Colonic mucosa (tissue), 4 donors: ENCODE measurements around the gene OTUD6A. TPM values are rescaled to one million over a fixed set of nuclear protein-coding genes. Genes with fewer than 3 reads are reported as not detected.

ENCODE experiments used
- DNase-seq: peaks from one replicate; pipeline ENCODE4 v3.0.0-alpha.2; 2020
- H3K27ac ChIP-seq: fragments of 200-600 bp; one replicate; pipeline ENCODE4 v1.8.0; 2021
- H3K27me3 ChIP-seq: fragments of 200-600 bp; one replicate; pipeline ENCODE4 v1.8.0; 2021
- H3K36me3 ChIP-seq: fragments of 200-600 bp; one replicate; pipeline ENCODE4 v1.8.0; 2021
- H3K4me1 ChIP-seq: fragments of 200-600 bp; one replicate; pipeline ENCODE4 v1.8.0; 2021; ENCODE audit warnings: mild to moderate bottlenecking
- H3K4me3 ChIP-seq: fragments of 200-600 bp; one replicate; pipeline ENCODE4 v1.8.0; 2021
- H3K9ac ChIP-seq, 2 donors: one replicate each; pipeline ENCODE4 v1.7.0; 2013; ENCODE audit warnings: control low read depth in 2 of 2, low read depth in 2 of 2, low read length in 2 of 2
- H3K9me3 ChIP-seq: fragments of 200-600 bp; one replicate; pipeline ENCODE4 v1.8.0; 2021
- intact Hi-C: fragments of 100-400 bp; cut with DNase I; formaldehyde crosslinking; loops from one replicate; pipeline ENCODE4 v1.14.1; 2022
- total RNA-seq, 2 donors: library from RNA; stranded (reverse); fragmentation: NEBNext Ultra II Directional in 1 of 2; extraction: Animal tissue kit (Norgen Biotek cat#: 25700) in 1 of 2; gene quantifications; one replicate each; pipeline ENCODE4 v1.2.1, GENCODE V29; 2021
- TF ChIP-seq, protein P1 (sequence below): fragments of 200-600 bp; IDR thresholded peaks from one replicate; pipeline ENCODE4 v1.8.0; 2022; ENCODE audit warnings: antibody characterized with exemption, mild to moderate bottlenecking
- donor health status: healthy.
- donor health status: DM: no; HTN: no; CAD: no.
- donor health status: DM: no; HTN: no; CAD: no.

Gene OTUD6A
- total RNA-seq, 2 donors from 2014 or later: not detected

DNA sequence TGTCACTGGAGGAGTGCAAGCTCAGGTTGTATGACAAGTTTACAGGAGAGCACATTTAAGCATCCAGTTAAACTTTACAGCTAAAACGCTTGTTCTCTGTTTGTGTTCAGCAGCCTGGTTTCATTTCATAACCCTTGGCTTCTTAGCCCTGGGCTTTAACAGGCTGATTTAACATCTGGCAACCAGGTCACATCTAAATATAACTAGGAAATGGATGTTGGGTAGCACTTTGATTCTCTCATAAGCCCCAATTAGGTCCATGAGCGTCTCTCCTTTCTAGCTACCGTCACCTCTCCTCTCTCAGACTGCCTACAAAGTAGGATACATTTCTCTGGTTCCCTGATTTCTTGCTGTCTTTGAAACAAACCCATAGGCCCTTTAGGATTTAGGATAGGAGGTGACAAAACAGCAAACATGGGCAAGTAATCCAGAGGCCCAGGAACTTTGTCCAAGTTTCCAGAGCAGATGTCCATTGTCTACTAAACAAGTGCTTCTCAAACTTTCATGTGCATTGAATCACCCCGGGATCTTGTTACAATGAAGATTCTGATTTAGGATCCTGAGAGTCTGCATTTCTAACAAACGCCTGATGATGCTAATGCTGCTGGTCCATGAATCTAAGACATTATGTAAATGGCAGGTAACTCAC is 22.5 kb downstream of the OTUD6A start:
- H3K4me3 ChIP-seq: no peak overlapping the region
- no peaks in the 10 kb centered on the region for H3K27me3 ChIP-seq
- intact Hi-C loops: no loop called here
- H3K9ac ChIP-seq: no peak overlapping the region
- no peak for DNase-seq
- TF ChIP-seq, protein P1, sequence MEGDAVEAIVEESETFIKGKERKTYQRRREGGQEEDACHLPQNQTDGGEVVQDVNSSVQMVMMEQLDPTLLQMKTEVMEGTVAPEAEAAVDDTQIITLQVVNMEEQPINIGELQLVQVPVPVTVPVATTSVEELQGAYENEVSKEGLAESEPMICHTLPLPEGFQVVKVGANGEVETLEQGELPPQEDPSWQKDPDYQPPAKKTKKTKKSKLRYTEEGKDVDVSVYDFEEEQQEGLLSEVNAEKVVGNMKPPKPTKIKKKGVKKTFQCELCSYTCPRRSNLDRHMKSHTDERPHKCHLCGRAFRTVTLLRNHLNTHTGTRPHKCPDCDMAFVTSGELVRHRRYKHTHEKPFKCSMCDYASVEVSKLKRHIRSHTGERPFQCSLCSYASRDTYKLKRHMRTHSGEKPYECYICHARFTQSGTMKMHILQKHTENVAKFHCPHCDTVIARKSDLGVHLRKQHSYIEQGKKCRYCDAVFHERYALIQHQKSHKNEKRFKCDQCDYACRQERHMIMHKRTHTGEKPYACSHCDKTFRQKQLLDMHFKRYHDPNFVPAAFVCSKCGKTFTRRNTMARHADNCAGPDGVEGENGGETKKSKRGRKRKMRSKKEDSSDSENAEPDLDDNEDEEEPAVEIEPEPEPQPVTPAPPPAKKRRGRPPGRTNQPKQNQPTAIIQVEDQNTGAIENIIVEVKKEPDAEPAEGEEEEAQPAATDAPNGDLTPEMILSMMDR: no peak
- no peaks in the 10 kb centered on the region for H3K36me3 ChIP-seq
- H3K4me1 ChIP-seq: no peaks in the 10 kb centered on the region
- no peak overlapping the region for H3K27ac ChIP-seq
- H3K9me3 ChIP-seq: no peaks in the 10 kb centered on the region

DNA sequence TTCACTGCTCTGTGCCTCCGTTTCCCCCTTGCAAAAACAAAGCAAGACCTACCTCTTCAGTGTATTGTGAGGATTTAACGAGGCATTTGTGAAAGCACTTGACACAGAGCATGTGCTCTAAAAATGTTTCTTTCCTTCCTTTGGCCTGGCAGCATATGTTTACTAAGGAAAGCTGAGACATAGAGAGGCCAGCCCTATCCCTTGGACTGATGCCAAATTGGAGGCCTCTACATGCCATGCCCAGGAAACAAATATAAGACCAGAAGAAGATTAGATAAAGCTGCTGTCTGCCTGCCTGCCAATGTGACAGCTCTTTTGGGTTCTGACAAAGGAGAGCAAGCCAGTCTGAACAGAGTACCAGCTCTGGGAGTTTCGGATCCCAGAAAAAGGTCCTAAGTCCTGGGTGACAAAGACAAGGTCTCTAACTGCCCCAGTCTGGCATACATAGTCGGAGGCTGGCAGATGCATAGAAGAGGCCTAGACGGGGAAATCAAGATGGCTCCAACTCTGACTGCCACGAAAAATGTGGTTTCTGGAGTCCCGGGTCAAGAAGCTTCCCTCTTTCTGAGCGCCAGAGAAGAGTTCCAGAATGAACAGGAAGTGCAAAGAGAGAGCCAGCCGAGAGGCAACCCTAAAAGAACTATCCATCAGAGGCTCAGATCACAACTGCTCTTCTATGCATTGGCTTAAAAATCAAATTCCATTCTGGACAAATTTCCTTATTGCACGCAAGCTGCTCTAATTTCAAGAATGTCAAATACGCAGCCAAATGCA is 25.8 kb downstream of the OTUD6A start:
- no peak for DNase-seq
- H3K4me3 ChIP-seq: no peak overlapping the region
- no peaks in the 10 kb centered on the region for H3K9me3 ChIP-seq
- H3K4me1 ChIP-seq: no peaks in the 10 kb centered on the region
- no peak overlapping the region for H3K27ac ChIP-seq
- H3K36me3 ChIP-seq: no peaks in the 10 kb centered on the region
- intact Hi-C loops: no loop called here
- no peaks in the 10 kb centered on the region for H3K27me3 ChIP-seq
- no peak overlapping the region for H3K9ac ChIP-seq
- TF ChIP-seq, protein P1: no peak

DNA sequence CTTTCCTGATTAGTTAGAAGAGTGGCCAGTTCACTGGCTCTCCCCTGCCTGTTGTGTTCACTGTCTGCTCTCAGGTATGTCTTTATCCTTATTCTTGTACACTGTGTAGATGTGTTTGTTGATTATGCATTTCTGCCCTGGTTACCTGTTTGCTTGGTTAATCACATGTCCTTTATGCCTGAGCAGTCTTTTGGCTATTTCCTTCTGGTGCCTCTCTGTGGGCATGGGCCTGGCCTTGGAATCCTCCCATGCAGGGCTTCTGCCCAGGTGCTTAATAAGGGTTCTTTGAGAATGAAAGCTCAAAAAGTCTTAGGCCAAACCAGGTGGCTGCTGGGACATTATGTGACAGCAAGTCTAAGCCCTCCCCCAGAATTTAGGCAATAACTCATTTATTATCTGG is 26.5 kb downstream of the OTUD6A start:
- no peaks in the 10 kb centered on the region for H3K4me1 ChIP-seq
- H3K4me3 ChIP-seq: no peak overlapping the region
- no peak overlapping the region for H3K27ac ChIP-seq
- H3K27me3 ChIP-seq: no peaks in the 10 kb centered on the region
- H3K9ac ChIP-seq: no peak overlapping the region
- DNase-seq: no peak
- H3K36me3 ChIP-seq: no peaks in the 10 kb centered on the region
- TF ChIP-seq, protein P1: no peak
- no peaks in the 10 kb centered on the region for H3K9me3 ChIP-seq
- intact Hi-C loops: no loop called here

DNA sequence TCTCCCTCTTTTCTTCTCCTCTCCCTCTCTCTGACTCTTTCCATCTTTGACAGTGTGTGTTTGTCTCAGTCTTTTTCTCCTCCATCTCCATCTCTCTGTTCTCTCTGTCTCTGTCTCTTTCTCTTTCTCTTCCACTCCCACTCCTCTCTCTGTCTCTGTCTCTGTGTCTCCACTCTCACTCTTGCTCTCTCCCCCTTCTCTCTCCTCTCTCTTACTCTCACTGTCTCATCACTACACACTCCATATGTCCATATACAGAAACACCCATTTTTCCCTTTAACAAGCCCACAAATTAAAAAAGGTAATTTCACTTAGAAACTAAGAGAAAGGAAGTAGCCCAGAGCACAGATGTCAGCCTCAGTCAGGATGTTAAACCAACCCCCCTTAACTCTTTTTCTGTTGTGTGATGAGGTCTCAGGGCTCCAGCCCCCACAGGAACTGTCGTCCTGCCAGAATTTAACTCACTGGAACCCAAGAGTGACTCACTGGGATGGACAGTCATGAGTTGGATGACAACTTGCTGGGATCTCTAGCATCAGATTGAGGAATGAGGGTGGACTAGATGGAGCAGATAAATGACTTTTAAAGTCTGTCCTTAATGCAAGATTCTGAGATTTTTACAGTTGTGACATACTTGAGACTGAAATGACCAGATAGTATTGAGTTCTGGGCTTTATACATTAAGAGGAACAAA is 27.5 kb downstream of the OTUD6A start:
- Histone ChIP-seq H3K9ac (no peak overlapping the region), H3K4me1 (no peaks in the 10 kb centered on the region), H3K36me3 (no peaks in the 10 kb centered on the region), H3K27me3 (no peaks in the 10 kb centered on the region), H3K9me3 (no peaks in the 10 kb centered on the region), H3K27ac (no peak overlapping the region), H3K4me3 (no peak overlapping the region)
- DNase-seq: no peak
- TF ChIP-seq, protein P1: no peak
- intact Hi-C loops: loop anchor here (10.0 kb wide), 1 partner anchor 555 kb away; no protein-coding TSS in a partner anchor

DNA sequence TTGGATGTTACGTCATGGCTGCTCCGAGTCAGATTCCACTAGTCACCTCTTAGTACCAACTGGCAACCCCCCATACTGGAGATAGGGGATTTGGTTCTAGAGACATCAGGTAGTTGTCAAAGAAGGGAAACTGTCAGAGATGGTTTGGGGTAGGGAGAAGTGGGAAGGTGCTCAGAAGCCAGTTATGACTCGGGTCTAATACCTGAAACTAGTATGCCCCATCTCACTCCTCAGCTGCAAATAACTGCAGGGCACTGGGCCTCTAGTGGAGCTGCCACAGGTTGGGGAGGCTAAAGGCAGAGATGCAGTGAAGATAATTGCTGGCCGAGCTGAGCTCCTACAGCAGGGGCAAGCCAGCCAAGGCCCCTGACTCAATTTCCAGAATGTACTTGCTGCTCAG is 30.0 kb downstream of the OTUD6A start:
- Histone ChIP-seq H3K4me3 (no peak overlapping the region), H3K27ac (no peak overlapping the region), H3K9ac (no peak overlapping the region), H3K4me1 (no peaks in the 10 kb centered on the region), H3K36me3 (no peaks in the 10 kb centered on the region), H3K27me3 (no peaks in the 10 kb centered on the region), H3K9me3 (no peaks in the 10 kb centered on the region)
- TF ChIP-seq, protein P1: no peak
- intact Hi-C loops: loop anchor here (10.0 kb wide), 1 partner anchor 557 kb away; no protein-coding TSS in a partner anchor
- no peak for DNase-seq
